GM15510 (cell line): ENCODE results near the gene SPECC1.

Experiments used
- POLR2A ChIP-seq: IDR thresholded peaks from 3 replicates; pipeline ENCODE4 v1.6.1; 2011; ENCODE audit warnings: borderline replicate concordance; ENCODE audit not compliant: insufficient read length; ENCODE audit errors: extremely low read depth

SPECC1 gene

DNA sequence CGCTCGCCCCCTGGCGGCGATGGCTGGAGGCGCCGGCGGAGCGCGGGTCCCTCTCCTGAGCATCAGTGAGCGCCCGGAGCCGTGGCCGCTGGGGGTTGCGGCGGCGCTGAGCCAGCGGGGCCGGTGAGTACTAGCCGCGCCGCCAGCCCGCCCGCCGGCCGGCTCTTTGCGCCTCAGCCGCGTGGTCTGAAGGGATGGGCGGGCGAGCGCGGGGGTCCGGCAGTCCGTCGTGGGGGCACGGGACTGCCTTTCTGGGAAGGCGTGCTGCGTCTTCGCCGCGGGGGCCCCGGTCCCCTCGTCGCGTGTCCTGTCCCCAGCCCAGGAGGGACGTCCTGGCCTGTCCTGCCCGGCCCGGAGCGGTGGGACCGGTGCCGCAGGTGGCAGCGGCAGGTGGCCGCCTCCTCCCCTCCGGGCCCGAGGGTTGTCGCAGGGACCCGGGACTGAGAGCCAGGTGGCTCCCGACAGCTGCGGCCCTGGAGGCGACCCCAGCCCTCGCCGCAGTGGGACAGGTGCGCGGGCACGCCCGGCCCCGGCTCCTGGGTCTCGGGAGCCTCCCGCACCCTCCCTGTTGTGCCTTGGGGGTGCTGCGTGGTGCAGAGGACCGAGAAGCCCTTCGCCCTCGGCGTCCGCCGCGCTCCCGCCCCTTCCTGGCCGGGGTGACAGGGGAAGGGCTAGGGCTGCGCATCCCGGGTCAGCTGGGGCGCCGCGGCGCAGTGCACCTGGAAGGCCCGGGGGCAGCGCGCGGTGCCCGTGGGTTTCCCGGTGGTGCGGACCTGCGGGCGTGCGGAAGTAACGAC is at the start of gene SPECC1:
SPECC1 (plus strand) TSS at position 58 of the 797 bp plus-strand sequence. CDS start 87,293 bp downstream, outside the sequence.
- TF ChIP-seq POLR2A = no peak

DNA sequence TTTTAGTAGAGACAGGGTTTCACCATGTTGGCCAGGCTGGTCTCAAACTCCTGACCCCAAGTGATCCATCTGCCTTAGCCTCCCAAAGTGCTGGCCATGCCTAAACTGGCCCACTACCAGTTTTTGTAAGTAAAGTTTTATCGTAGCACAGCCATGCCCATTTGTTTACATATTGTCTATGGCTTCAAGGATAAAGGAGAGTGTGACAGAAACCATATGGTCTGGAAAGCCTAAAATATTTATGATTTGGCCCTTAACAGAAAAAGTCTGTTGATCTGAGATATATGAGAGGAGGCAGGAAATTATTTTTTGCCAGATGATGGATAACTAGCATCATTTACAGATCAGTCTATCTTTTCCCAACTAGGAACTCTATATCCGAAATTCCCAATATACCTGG is 36.0 kb upstream of the SPECC1 start:
- TF ChIP-seq POLR2A = no peak

DNA sequence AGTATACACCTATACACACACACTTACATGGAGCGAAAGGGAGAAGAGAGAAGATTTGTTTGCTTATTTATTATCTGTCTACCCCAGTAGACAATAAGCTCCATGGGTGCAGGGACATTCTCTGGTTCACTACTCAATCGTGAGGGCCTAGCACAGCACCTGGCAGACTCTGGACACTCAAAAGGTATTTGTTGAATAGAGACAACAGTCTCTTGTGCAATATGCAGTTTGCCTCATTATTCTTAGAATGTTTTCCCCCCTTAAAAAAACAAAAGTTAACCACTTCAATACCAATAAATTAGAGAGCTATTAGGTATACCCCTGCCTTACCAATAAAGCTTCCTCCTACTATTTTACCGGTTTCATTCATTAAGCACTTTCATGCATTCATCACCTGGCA is 33.6 kb upstream of the SPECC1 start:
- no peak for TF ChIP-seq POLR2A

DNA sequence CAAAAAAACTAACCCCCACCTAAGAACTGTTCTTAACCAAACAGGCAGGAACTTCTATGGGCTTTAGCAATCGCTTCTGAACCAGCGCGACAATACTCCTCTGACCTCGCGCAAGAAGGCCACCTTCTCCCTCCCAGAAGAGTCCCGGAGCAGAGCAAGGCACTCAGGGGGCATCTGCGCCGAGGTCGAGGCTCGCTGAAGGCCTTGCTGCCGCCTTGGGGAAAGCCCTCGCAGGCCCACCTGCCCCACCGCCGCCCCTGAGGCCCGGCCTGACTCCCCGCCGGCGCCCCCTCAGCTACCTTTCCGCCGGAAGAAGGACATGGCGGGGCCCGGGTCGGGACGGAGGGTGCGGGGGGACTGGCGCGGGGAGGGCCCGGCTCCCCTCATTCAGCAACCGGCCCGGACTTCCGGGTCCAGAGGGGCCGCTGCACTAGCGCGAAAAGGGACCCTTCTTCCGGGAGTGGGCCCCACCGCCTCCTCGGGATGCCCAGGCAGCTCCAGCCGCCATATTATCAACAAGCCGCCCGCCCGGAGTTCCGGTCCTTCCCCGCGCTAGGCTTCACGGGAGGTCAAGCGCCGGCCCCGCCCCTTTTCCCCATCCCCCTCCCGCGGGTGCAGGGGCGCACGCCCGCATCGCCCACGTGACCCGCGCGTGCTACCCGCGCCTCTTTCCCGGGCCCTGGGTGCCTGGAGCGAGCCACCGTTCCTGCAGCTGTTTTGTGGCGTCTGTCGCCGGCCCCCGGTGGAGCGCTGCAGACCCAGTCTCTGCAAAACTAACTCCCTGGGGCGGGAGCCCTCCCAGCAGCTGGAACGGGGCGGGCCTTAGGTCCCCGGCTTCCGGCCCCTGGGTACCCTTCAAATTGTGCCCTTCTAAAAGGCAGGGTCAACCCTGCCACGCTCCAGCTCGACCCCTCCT is 31.6 kb upstream of the SPECC1 start, which contains the start of gene AKAP10:
AKAP10 (minus strand) TSS at position 536 of the 916 bp plus-strand sequence; CDS start at position 387, 149 bp downstream.
- peak; percentile 74 for TF ChIP-seq POLR2A

- no peak for TF ChIP-seq POLR2A
Observed at GRCh38 chr17:19978209-19978802, 30.9 kb upstream of the SPECC1 start.

DNA sequence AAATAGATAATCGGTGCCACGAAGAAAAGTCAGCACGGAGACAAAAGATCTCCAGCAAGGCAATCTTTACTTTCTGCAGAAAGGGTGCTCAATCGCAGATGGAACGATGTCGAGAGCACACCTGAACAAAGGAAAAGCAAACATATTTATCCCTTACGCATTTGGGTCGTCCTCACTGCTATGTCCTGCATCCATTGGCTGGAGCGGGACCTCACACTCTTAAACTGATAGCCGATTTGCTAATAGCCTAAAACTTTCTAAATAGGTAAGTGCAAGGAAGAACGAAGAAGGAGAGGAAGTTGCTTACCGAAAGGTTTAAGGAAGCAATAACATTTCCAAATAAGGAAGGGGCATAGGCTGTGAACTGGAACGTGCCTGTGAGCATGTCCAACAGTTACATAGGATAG is 30.4 kb upstream of the SPECC1 start:
- TF ChIP-seq POLR2A = no peak

DNA sequence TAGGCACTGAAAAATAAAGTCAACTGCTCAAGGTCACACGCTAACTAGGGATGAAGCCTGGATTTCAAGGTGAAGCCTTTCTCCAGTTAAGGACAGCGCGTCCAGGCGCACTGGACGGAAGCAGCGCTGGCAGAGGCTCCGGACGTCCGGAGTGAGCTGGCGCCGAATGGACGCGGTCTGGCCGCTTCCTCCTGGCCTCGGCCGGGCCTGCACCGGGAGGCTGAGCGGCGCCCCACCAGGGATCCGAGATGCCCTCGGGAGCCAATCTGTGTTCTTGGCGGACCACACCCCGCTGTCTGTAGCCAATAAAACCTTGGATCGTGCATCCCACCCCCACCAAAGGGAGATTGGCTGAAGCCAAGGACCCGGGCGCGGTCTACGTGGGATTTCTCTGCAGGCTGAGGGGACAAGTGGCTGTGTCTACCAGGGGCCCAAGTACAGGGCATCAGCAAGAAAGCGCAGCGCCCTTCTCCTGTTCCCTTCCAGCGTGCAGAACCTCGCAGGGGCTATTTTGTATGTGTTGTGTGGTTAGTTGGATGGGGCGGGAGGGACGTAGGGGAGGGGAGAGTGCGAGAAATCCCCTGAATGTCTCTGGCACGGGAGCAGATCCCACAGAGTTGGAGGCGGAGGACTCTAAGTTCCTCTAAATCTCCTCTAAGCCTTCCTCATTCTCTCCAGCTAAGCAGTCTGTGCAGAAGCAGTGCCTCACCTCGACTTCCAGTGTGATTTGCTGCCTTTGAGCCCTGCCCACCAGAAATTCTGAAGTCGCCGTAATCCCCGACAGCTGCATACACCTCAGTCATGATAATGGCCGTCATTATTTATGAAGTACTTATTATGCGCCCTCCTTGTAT is 29.0 kb upstream of the SPECC1 start:
- TF ChIP-seq POLR2A = no peak

DNA sequence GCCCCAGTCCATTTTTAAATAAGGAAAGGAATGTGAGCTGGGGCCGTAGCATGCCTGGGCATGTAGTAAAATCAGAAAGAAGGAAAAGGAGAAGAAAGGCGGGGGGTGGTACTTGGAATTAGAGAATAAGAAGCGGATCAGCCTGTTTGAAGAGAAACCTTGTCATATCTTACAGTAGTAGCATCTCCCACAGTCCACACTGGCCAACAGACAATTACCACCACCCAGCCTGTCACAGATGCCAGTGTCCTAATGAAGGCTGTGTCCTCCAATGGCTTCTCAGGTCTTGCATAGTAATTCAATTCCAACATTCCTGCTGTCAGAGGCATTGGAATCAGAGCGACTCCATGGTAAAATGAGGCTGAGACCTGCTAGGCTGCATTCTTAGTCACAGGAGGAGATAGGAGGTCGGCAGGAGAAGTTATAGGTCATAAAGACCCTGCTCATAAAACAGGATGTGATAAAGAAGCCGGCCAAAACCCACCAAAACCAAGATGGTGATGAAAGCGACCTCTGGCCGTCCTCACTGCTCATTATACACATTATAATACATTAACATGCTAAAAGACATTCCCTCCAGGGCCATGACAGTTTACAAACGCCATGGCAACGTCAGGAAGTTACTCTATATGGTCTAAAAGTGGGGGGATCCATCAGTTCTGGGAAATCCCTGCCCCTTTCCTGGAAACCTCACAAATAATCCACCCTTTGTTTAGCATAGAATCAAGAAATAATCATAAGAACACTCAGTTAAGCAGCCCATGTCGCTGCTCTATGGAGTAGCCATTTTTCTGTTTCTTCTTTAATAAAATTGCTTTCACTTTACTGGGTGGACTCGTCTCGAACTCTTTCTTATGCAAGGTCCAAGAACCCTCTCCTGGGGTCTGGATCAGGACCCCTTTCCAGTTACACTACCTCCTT is 22.0 kb upstream of the SPECC1 start:
- TF ChIP-seq POLR2A = no peak

DNA sequence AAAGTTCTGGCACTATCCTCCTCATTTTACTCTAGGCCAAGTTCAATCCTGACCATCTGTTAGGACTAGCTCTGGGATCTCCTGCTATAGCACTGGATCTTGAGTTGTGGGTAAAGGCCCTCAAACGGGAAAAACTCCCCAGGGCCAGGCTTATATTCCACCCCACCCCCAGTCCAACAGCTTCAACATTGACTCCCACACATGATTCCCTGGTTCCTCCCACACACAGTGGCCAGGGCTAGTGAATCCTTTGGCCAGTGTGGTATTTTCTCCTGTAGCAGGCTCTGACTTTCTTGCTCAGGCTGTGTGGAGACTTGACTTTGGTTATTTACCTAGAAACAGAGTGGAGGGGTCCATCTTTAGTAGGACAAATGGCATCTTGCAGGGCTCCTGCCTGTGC is 21.3 kb upstream of the SPECC1 start:
- TF ChIP-seq POLR2A = no peak

- TF ChIP-seq POLR2A = no peak
Observed at GRCh38 chr17:19991252-19991885, 17.8 kb upstream of the SPECC1 start.

GRCh38 chr17:19992803-19993713 is 16.1 kb upstream of the SPECC1 start:
- no peak for TF ChIP-seq POLR2A

DNA sequence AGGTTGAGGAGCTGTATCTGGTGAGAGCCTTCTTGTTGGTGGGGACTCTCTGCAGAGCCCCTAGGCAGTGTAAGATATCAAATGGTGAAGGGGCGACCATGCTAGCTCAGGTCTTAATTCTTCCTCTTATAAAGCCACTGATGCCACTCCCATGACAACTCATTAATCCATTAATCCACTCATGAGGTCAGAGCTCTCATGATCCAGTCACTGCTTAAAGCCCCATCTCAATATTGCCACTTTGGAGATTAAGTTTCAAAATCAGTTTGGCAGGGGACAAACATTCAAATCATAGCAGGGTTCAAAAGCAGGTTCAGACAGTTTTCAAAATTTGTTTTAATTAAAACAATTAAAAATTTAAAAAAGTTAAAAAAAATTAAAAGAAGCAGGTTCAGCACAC is 13.1 kb upstream of the SPECC1 start:
- no peak for TF ChIP-seq POLR2A
